ENCODE measurements around the gene KIF9.
A peak's percentile ranks its signal among the peaks of the same experiment; 100 is the strongest.
"Not testable (repeated sequence)": the region's sequence is repeated elsewhere in the genome, so short reads cannot be mapped to it uniquely, and the experiment has no call there.

The KIF9 gene

DNA sequence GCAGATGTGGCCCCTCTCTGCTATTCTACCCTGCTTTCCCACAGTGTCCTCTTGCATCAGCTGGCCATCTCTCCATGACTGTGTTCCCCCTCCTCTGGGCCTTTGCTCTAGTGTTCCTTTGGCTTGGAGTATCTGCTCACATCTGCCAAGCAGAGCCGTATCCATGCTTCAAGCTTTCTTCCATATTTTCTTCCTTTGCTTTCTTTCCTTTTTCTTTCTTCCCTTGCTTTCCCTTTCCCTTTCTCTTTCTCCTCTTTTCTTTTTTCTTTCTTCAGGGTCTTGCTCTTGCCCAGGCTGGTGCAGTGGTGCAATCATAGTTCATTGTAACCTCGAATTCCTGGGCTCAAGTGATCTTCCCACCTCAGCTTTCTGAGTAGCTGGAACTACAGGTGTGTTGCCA is 12.7 kb upstream of the KIF9 start:
- no peak for DNase-seq (ENCODE audit: low spot score)

- DNase-seq (ENCODE audit: low spot score): no peak
These were observed 11.8 kb upstream of the KIF9 start for GRCh38 chr3:47294392-47294791.

DNA sequence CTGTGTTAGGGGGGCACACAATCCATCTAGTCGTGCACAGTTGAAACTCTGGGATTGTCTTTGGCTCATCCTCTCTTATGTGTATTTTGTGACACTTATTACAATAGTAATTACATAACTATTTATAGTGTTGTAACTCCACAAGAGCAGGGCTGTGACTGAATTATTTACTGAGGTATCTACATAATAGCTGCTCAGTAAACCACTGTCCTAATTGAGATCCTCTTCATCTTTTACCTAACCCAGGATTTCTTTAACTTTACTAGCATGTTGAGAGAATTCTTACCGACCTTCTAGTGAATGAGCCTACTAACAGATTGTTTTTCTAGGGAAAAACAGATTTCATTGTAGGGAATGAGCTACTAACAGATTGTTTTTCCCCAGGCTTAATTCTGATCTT is 11.2 kb upstream of the KIF9 start:
- DNase-seq (ENCODE audit: low spot score): no peak

DNA sequence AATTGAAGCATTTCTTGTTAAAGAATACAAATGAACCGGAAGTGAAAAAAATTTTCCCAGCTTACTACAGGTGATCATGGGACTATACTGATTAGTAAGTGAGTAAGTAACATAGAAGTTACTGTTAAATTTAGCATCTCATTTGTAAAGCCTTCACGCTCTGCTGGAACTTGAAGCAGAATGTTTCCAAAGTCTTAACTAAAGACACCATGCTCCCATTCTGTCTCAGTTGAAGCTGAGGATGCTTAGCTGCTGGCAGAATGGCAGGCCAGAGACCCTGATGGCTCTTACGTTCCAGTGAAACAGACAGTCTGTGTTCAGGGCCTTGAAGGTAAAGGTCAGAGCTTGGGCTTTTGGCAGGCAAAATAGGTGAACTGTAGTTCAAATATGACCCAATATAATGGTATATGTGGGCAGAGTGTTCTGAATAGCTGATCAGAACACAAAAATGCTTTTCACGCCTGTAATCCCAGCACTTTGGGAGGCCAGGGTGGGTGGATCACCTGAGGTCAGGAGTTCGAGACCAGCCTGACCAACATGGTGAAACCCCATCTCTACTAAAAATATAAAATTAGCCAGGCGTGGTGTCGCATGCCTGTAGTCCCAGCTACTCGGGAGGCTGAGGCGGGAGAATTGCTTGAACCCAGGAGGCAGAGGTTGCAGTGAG is 9.3 kb upstream of the KIF9 start:
- DNase-seq (ENCODE audit: low spot score): not testable (repeated sequence)

GRCh38 chr3:47291158-47291753 is 8.7 kb upstream of the KIF9 start:
- no peak for DNase-seq (ENCODE audit: low spot score)

- no peak for DNase-seq (ENCODE audit: low spot score)
These were observed 6.6 kb upstream of the KIF9 start for GRCh38 chr3:47288966-47289910.

- DNase-seq (ENCODE audit: low spot score): peak; percentile 38
These were observed 1.2 kb upstream of the KIF9 start for GRCh38 chr3:47283591-47284364.

DNA sequence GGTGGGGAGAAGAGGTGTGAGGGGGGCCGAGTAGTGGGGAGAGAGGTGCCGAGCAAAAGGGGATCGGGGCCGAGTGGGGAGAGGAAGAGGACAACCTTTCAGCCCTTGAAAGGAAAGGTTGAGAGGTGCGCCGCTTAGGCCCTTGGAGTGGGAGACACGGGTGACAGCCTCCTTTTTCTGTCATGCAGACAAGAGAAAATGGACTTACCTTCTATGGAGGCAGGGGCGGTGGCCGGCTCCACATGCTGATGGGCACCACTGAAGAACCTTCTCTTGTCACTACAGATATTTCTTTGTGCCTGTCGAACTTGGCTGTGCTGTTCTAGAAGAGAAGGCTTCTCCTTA is 566 bp upstream of the KIF9 start:
- peak; percentile 25 for DNase-seq (ENCODE audit: low spot score)

GRCh38 chr3:47280519-47280918 is 2.1 kb downstream of the KIF9 start:
- DNase-seq (ENCODE audit: low spot score): no peak

- DNase-seq (ENCODE audit: low spot score): no peak
These were observed 6.0 kb downstream of the KIF9 start for GRCh38 chr3:47276558-47276957.

- DNase-seq (ENCODE audit: low spot score): no peak
These were observed 7.9 kb downstream of the KIF9 start for GRCh38 chr3:47274652-47275051.

- DNase-seq (ENCODE audit: low spot score): no peak
These were observed 9.0 kb downstream of the KIF9 start for GRCh38 chr3:47273564-47273963.

DNA sequence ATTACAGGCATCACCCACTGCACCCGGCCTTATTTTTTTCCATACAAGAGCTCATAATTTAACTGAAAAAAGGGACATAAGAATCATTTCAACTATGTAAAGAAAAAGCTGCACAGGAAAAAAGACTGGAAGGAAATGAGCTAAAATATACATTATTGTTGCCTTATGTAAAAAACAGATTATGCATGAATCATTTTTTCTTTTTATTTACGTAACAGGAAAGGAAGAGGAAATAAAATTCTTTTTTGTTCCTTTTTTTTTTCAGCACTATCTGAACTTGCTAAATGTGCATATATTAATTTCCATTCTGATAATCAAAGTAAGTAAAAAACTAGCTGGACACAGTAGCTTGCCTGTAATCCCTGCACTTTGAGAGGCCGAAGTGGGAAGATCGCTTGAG is 12.1 kb downstream of the KIF9 start:
- no peak for DNase-seq (ENCODE audit: low spot score)

- DNase-seq (ENCODE audit: low spot score): no peak
These were observed 15.1 kb downstream of the KIF9 start for GRCh38 chr3:47267490-47267824.

DNA sequence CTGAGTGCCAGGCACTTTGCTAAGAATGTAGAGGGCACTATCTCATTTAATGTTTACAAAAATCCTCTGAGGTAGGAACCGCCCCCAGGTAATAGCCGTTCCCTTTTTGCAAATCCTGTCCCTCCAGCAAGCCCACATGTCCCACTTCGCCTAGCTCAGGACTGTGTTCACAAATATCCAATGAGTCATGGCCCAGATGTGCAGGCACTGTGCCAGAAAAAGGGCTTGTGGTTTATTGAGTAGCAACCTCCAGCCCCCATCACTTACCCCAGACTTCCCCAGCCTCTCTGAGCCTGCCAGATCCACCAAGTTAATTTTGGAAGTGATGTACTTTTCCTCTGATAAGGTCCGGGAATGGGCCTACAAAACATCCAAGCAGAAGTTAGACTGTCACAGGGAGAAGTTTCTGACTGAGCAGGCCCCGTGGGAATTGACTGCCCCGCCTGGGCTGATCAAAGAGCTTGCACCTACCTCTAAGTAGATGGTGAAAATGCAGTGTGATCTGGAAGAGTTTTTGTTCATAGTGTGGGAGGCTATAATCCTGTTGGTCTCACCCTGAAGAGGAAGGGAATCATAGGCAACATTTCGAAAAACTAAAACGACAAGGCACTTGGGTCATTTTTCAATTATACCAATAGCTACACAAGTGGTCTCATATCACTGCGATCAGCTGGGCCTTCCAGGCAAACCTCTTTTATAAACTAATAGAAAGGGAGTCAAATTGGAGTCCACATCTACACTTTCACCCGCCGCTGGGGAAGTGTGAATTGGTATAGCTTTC is 15.7 kb downstream of the KIF9 start:
- DNase-seq (ENCODE audit: low spot score): peak; percentile 87

GRCh38 chr3:47265725-47266428 is 16.7 kb downstream of the KIF9 start:
- no peak for DNase-seq (ENCODE audit: low spot score)

GRCh38 chr3:47265008-47265407 is 17.6 kb downstream of the KIF9 start:
- DNase-seq (ENCODE audit: low spot score): no peak

- DNase-seq (ENCODE audit: low spot score): peak; percentile 83
These were observed 21.3 kb downstream of the KIF9 start for GRCh38 chr3:47261301-47261700.

DNA sequence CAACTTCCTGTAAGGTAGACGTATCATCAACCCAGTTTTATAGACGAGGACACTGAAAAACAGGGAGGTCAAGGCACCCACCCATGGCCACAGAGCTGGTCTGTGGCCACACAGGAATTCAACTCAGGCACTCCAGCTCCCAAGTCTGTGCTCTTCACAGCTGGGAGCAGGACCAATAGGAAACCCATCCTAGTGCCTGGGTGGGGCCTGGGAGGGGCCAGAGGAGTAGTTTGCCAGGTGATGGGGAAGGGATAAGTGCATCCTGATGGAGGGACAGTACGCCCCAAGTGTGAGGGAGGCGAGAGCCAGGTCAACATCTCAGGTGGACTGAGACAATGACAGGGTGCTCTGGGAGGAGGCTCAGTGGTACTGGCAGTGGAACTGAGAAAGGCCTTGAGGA is 22.0 kb downstream of the KIF9 start:
- no peak for DNase-seq (ENCODE audit: low spot score)

DNA sequence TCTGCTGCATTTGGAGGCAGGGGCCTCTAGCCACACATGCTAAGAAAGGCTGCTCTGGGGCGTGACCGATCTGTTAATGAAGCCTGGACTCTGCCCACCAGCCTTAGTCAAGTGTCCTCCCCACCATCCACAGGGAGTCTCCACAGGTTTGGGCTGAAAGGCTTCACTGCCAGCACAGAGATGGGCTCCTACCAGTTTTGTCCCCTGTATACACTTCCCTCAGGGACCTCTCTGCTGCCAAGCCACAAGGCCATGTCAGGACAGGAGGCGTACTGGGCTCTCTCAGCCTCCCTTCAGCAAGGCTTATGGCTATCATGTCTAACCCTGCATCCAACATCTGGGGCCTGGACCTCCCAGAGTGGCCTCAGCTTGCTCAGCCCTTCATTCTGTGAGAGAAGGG is 23.5 kb downstream of the KIF9 start:
- DNase-seq (ENCODE audit: low spot score): no peak

GRCh38 chr3:47256331-47256730 is 26.3 kb downstream of the KIF9 start:
- not testable (repeated sequence) for DNase-seq (ENCODE audit: low spot score)
